Stimulated activated effector memory CD8-positive, alpha-beta T cell treated with anti-CD3 and anti-CD28 coated beads, Interleukin-12 subunit alpha, Interleukin-12 subunit beta, amount 100 ng/mL, for 72 hours (primary cell): ENCODE data around the gene SQSTM1.
A peak's percentile ranks its signal among the peaks of the same experiment; 100 is the strongest.

Source experiments
- ATAC-seq: fragments of 150-1000 bp; cut with Tn5 transposase; 2 replicates; pipeline ENCODE4 v1.10.0; 2021
- DNase-seq, 2 donors: peaks; one replicate each; pipeline ENCODE4 v3.0.0; 2021 to 2022; ENCODE audit warnings: low spot score in 2 of 2
- H3K27ac Mint-ChIP-seq: one replicate; pipeline ENCODE4 v1.8.0; 2022; ENCODE audit warnings: mild to moderate bottlenecking, mixed read lengths
- H3K36me3 Mint-ChIP-seq: one replicate; pipeline ENCODE4 v1.8.0; 2022; ENCODE audit warnings: mild to moderate bottlenecking, mixed read lengths
- H3K4me1 Mint-ChIP-seq: one replicate; pipeline ENCODE4 v1.8.0; 2022; ENCODE audit warnings: mixed read lengths
- H3K4me3 Mint-ChIP-seq: one replicate; pipeline ENCODE4 v1.8.0; 2022; ENCODE audit warnings: mild to moderate bottlenecking, mixed read lengths
- H3K9me3 Mint-ChIP-seq: one replicate; pipeline ENCODE4 v1.8.0; 2022; ENCODE audit warnings: mixed read lengths

The SQSTM1 gene

GRCh38 chr5:179812997-179813607 is 7.6 kb upstream of the SQSTM1 start:
- Mint-ChIP-seq H3K4me1 (peaks cover 15% of the 10 kb centered on the region), H3K27ac (no peak overlapping the region), H3K36me3 (peaks cover 11% of the 10 kb centered on the region), H3K4me3 (no peak overlapping the region), H3K9me3 (no peaks in the 10 kb centered on the region)
- no peak for DNase-seq
- ATAC-seq: no peak

DNA sequence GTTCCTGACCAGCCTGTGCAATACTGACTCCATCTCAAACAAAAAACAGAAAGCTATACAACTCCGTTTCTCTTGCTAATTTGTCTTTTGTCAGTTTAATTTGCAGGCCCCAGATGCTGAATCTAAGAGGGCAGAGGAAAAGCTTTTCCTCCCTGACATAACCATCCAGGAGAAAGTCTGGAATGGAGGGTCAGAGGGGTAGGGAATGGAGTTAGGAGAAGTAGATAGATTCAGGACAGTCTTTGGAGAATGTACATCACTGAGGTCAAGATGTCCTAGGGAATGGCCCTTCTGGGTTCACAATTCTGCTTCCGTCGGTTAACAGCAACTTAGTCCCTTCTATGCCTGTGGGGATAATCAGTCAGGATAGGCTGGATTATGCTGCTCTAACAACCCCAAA is 6.6 kb upstream of the SQSTM1 start:
- Mint-ChIP-seq H3K4me3 (no peak overlapping the region), H3K27ac (no peak overlapping the region), H3K36me3 (peaks cover 19% of the 10 kb centered on the region), H3K4me1 (peaks cover 23% of the 10 kb centered on the region), H3K9me3 (no peaks in the 10 kb centered on the region)
- DNase-seq: no peak
- ATAC-seq: no peak

DNA sequence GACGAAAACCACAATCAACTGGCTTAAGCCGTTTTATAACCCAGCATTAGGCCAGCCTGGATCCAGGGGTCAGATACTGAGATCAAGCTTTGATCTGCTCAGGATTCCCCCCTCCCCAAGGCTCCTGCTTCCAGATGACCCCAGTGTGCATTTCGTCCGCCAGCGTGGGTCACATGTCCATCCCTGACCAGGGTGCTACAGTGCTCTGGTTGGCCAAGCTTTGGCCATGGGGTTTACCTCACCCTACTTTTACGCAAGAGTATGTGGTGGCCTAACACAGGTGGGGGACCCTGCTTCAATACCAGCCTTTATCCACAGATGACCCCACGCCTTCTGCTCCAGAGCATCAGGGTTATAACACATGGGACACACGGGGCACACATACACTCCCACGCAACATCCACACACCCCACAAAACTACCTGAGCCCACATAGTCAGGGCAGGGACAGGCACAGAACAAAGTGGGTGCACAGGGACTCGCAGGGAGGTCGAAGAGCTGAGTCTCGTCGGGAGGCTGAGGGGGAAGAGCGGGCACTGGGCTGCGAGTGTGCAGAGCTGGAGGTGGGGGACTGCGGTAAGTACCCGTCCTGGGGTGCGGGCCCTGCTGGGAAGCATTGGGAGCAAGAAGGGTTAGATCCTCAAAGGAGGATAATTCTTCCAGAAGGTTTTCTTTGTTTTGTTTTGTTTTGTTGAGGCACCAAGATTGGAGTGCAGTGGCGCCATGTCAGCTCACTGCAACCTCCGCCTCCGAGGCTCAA is 5.0 kb upstream of the SQSTM1 start:
- DNase-seq (no peak), ATAC-seq (no peak)
- no peak overlapping the region for H3K27ac Mint-ChIP-seq
- peaks cover 34% of the 10 kb centered on the region for H3K4me1 Mint-ChIP-seq
- H3K36me3 Mint-ChIP-seq: peaks cover 33% of the 10 kb centered on the region
- no peaks in the 10 kb centered on the region for H3K9me3 Mint-ChIP-seq
- peak overlapping the region; percentile 33 for H3K4me3 Mint-ChIP-seq

GRCh38 chr5:179816401-179816795 is 4.3 kb upstream of the SQSTM1 start:
- ATAC-seq (no peak), DNase-seq (no peak)
- Mint-ChIP-seq H3K9me3 (no peaks in the 10 kb centered on the region), H3K4me3 (no peak overlapping the region), H3K27ac (no peak overlapping the region), H3K36me3 (peaks cover 37% of the 10 kb centered on the region), H3K4me1 (peaks cover 34% of the 10 kb centered on the region)

DNA sequence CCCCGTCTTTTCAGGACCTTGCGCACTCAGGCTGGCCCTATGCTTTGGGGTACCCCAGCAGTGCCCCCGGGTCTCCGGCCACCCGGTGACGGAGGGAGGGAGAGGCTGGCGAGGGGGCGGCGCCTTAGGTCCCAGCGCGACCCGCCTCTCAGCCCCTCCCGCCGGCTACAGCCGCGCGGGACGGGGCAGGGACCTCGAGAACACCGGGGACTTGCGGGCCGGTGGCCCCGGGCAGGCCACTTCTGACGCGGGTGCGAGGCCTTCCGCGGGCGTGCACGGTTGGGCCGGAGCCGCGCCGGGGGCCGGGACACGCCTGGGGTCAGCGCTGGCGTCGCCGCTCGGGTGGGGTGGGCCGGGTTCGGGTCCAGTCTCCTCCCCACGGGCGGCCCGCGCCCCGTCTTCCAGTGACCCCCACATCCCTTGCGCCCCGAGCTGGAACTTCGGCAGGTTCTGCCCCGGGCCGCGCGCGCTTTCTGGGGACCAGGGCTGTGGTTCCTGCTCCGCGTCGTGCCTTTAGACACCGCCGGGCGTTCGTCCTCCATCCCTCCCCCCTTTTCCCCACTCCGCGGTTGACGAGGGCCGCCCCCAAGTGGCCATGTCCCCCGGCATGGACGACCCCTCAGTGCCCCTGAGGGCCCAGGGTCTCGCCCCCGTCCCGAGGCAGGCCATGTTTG is 3.8 kb upstream of the SQSTM1 start:
- peak overlapping the region; percentile 88 for H3K4me3 Mint-ChIP-seq
- ATAC-seq (no peak), DNase-seq (no peak)
- no peaks in the 10 kb centered on the region for H3K9me3 Mint-ChIP-seq
- H3K4me1 Mint-ChIP-seq: peaks cover 40% of the 10 kb centered on the region
- H3K36me3 Mint-ChIP-seq: peaks cover 42% of the 10 kb centered on the region
- peak overlapping the region; percentile 97 for H3K27ac Mint-ChIP-seq

- peaks cover 47% of the 10 kb centered on the region for H3K36me3 Mint-ChIP-seq
- H3K27ac Mint-ChIP-seq: peak overlapping the region; percentile 97
- H3K4me3 Mint-ChIP-seq: peak overlapping the region; percentile 88
Observed at GRCh38 chr5:179817470-179817840, 3.2 kb upstream of the SQSTM1 start.

DNA sequence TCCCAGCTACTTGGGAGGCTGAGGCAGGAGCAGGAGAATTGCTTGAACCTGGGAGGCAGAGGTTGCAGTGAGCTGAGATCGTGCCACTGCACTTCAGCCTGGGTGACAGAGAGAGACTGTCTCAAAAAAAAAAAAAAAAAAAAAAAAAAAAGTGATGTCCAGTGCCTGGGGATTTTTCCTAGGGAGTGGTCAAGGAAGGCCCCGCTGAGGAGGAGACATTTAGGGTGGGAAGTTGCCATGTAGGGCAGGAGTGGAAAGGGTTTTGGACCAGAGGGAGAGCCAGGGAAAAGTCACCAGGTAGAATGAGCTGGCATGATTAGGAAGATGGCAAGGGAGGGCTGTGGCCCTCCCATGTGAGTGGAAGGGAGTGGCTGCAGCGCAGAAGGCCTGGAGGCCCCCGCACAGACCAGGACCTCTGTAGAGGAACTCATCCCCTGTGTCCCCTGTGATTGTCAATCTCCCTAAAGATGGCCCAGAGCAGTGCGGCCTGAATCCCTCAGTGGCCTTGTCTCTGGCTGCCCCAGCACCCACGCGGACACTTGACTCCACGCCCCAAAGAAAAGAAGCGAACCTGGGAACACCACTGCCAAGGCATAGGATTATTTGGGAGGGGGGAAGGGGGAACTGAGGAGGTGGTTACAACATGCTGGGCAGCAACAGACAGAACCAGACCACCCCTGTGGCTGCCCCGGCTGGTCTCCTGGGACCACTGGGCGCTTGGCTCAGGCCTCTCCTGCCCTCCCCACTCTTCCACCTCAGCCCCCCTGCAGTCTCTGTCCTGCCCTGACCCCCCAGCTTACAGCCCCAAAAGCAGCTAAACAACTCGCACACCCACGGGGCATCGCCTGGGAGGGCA is 2.6 kb upstream of the SQSTM1 start:
- ATAC-seq (no peak), DNase-seq (no peak)
- peak overlapping the region; percentile 88 for H3K4me3 Mint-ChIP-seq
- H3K9me3 Mint-ChIP-seq: no peaks in the 10 kb centered on the region
- peak overlapping the region; percentile 97 for H3K27ac Mint-ChIP-seq
- H3K4me1 Mint-ChIP-seq: peaks cover 51% of the 10 kb centered on the region
- peaks cover 47% of the 10 kb centered on the region for H3K36me3 Mint-ChIP-seq

More at GRCh38 chr5:179817470-179817840, 3.2 kb upstream of the SQSTM1 start:
- H3K4me1 Mint-ChIP-seq: peaks cover 45% of the 10 kb centered on the region
- DNase-seq (no peak), ATAC-seq (no peak)
- no peaks in the 10 kb centered on the region for H3K9me3 Mint-ChIP-seq

DNA sequence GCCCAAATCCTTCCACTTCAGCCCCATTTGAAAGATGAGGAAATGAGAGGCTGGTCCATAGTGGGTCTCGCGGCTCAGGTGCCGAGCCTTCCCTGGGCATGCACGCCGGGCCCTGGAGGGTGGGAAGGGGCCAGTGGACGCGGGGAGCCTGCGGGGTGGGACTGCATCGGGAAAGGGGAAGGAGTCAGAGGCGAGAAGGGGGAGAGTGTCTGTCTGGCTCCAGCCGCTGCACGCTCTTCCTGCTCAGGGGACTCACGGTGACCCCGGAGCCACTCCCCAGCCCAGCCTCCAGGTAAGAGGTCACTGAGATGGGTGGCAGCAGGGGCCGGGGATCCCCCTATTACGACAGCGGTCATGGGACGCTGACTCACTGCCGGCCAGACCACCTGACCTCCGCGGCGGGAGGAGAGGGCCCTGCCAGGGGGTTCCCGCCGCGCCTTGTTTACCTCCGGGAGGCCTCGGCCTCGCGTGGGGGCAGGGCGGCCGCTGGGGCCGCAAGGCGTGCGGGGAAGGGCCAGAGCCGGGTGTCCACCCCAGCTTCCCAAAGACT is 1.9 kb upstream of the SQSTM1 start:
- H3K27ac Mint-ChIP-seq: peak overlapping the region; percentile 97
- DNase-seq (peak; percentile 82 to 94), ATAC-seq (peak; percentile 82)
- peaks cover 52% of the 10 kb centered on the region for H3K4me1 Mint-ChIP-seq
- H3K9me3 Mint-ChIP-seq: no peaks in the 10 kb centered on the region
- H3K4me3 Mint-ChIP-seq: peak overlapping the region; percentile 88
- peaks cover 54% of the 10 kb centered on the region for H3K36me3 Mint-ChIP-seq

DNA sequence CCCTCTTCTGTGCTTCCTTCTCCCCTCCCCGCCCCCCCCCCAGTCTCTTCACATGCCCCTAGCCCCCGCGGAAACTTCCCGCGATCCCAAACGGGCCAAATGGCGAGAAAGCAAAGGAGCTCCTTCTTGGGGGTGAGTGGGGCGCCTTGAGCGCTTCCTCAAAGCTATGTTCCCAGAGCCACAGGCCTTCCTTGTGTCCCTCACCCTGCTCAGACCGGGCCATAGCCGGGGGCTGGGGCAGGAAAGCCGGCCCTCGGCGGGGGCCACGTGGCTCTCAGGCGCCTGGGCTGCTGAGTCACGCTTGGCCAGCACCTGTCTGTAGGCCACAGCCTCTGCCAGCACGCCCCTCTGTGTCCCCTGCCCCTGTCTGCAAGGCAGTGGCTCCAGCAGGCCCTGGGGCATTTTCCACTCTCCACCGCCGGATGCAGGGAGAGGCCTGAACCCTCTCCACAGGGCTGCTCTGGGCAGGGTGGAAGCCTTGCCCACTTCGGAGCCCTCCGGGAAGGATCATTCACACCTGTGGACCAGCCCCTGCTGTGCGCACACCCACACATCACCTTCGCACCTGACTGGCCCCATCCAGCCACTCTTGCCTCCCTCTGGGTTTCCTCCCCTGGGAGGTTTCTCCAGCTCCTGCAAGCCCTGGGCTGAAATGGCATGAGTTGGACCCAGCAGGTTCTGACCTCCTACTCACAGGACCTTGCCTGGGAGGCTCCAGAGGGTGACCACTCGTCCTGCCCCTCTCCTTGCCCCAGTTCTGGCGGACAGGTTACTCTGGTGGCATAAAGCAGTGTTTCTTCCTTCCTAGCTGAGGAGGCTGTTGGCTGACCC is 1.2 kb upstream of the SQSTM1 start:
- peaks cover 60% of the 10 kb centered on the region for H3K36me3 Mint-ChIP-seq
- DNase-seq (peak; percentile 52 to 76), ATAC-seq (peak; percentile 54)
- peak overlapping the region; percentile 88 for H3K4me3 Mint-ChIP-seq
- H3K27ac Mint-ChIP-seq: peak overlapping the region; percentile 97
- no peaks in the 10 kb centered on the region for H3K9me3 Mint-ChIP-seq
- H3K4me1 Mint-ChIP-seq: peaks cover 54% of the 10 kb centered on the region

DNA sequence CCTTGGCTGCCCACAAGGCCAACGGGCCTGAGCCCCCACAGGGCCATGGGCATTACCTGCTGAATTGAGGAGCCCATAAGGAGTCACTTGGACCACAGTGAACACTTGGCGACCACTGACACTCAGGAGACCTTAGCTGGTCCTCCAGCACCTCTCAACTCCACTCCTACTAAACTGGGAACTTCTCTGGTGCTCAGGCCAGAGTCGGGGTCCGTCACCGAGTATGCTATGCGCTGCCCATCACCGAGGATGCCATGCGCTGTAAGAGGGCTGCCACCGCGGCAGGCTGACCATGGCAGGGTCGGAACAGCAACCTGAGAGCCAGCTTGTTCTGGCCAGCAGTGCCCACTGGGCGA is 600 bp upstream of the SQSTM1 start:
- H3K4me1 Mint-ChIP-seq: peaks cover 59% of the 10 kb centered on the region

DNA sequence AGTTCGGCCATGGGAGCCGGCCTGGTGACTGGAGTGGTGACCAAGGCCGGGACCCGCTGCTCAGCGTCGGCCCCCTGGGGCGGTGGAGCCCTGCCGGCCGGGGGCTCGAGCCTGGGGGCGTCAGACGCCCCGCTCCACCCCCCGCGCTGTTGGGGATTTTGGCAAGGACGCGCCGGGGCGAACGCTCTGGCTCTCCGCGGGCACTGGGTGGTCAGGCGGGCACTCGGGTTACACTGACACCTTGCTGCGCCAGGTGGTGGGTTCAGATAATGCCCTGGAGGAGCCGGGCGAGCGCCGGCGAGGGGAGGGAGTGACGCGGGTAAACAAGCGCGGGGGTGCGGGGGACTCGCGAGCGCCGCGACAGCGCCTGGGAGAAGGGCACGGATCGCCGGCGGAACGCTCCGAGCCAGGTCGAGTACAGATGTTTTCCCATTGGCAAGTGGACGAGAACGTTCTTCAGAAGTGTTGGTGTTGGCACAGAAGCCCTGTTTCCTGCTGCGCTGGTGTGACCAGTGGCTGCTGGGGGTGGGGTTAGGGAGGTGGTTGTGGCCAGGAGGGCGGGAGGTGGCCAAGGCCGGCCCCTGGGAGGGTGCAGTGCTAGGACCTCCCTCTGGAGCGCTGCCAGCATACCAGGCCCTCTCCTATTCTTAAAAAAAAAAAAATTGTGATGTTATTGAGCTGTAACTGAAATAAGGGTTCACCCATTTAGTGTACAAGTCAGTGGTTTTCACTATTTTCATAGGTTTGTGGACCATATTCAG is 773 bp downstream of the SQSTM1 start:
- Mint-ChIP-seq H3K4me3 (peak overlapping the region; percentile 88), H3K36me3 (peaks cover 80% of the 10 kb centered on the region), H3K4me1 (peaks cover 63% of the 10 kb centered on the region), H3K9me3 (no peaks in the 10 kb centered on the region), H3K27ac (peak overlapping the region; percentile 95)
- ATAC-seq (peak; percentile 77), DNase-seq (peak; percentile 73 to 92)

More for the DNA sequence above, 600 bp upstream of the SQSTM1 start:
- Mint-ChIP-seq H3K4me3 (peak overlapping the region; percentile 88), H3K27ac (peak overlapping the region; percentile 97), H3K36me3 (peaks cover 66% of the 10 kb centered on the region), H3K9me3 (no peaks in the 10 kb centered on the region)
- DNase-seq: no peak
- no peak for ATAC-seq

- Mint-ChIP-seq H3K27ac (peak overlapping the region; percentile 95), H3K4me3 (peak overlapping the region; percentile 88), H3K36me3 (peaks cover 86% of the 10 kb centered on the region), H3K9me3 (no peaks in the 10 kb centered on the region), H3K4me1 (peaks cover 63% of the 10 kb centered on the region)
- ATAC-seq (no peak), DNase-seq (no peak)
Observed at GRCh38 chr5:179822059-179822432, 1.3 kb downstream of the SQSTM1 start.

- H3K36me3 Mint-ChIP-seq: peaks cover 91% of the 10 kb centered on the region
- ATAC-seq (no peak), DNase-seq (no peak)
- H3K4me3 Mint-ChIP-seq: peak overlapping the region; percentile 88
- H3K4me1 Mint-ChIP-seq: peaks cover 61% of the 10 kb centered on the region
- peak overlapping the region; percentile 95 for H3K27ac Mint-ChIP-seq
- H3K9me3 Mint-ChIP-seq: no peaks in the 10 kb centered on the region
Observed at GRCh38 chr5:179822444-179822990, 1.8 kb downstream of the SQSTM1 start.
